GM19455 (cell line): ENCODE measurements around the gene IZUMO3.
"Not testable (repeated sequence)": the region's sequence is repeated elsewhere in the genome, so short reads cannot be mapped to it uniquely, and the experiment has no call there.

Source experiments
- ATAC-seq: cut with Tn5 transposase; IDR thresholded peaks from one replicate; pipeline ENCODE4 v1.9.1; 2021; ENCODE audit not compliant: unreplicated experiment

The IZUMO3 gene, protein sequence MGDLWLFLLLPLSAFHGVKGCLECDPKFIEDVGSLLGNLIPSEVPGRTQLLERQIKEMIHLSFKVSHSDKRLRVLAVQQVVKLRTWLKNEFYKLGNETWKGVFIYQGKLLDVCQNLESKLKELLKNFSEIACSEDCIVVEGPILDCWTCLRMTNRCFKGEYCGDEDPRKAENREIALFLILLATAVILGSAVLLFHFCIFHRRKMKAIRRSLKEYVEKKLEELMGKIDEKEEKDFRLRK

DNA sequence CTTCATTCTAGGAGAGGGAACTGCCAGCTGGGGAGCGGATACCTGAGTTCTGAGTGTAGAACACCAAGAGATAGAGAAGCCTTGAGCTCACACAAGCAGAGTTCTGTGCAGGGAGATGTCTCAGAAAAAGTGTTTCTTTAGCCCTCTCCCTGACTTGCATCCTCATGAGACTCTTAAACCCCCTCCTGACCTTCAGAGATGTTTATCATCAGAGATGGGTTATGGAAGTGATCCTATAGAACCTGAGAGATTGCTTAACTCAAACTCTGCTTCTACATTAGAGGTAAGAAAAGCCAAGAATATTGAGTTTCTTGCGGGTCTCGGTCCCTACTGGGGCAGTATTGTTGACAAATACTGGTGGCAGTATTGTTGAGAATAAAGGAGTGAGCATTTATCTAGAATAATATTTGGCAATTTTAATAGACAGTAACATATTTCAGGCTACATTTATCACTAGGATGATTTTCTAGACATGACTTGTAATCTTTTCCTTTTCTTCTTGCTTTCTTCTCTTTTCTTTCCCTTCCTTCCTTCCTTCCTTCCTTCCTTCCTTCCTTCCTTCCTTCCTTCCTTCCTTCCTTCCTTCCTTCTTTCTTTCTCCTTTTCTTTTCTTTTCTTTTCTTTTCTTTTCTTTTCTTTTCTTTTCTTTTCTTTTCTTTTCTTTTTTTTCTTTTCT, at the start of gene IZUMO3:
Gene IZUMO3, minus strand, starts transcription at position 51 of the 676 bp plus-strand sequence. CDS start 248 bp downstream, outside the sequence.
- ATAC-seq = no peak

DNA sequence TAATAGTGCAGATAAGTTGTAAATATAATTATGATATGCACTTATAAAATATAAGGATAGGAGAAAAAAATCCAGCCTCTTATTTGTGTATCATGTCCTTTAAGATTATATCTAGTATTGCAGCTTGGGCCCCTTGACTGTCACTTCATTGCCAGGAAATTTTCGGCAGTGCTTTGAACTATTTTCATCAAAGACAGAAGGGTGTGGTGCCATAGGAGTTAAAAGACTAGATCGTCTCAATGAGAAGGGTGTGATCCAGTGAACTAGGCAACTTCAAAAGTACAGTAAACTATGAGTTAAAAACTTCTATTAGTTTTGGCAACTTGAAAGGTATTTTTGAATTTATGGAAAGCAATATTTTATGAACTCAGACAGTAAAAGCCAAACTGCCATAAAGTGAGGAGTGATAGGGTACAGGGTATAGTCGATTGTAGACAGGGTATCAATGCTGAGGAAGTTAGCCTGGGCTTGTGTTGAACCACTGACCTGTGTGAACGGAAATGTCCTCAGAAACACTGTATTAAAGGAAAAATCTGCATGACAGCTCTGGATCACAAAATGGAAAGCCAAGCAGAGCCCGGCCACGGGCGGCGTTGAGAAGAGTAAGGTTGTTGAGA, 48.6 kb upstream of the IZUMO3 start:
- no peak for ATAC-seq

DNA sequence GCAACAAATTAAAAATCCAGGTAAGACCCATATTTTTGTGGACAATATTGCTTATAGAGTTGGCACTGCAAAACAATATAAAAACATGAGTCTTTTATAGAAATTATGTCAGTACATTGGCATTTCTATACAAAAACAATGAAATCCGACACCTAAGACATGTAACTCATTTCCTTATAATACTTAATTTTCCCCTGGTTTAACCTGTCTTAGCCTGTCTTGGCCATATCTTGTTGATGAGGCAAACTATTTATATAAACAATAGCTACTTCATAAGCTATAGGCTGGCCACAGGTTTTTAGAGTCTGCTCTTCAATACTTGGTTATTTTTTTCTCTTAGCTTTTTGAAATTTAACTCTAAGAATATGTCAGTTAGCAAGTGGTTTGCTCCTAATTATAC, 44.7 kb upstream of the IZUMO3 start:
- no peak for ATAC-seq

DNA sequence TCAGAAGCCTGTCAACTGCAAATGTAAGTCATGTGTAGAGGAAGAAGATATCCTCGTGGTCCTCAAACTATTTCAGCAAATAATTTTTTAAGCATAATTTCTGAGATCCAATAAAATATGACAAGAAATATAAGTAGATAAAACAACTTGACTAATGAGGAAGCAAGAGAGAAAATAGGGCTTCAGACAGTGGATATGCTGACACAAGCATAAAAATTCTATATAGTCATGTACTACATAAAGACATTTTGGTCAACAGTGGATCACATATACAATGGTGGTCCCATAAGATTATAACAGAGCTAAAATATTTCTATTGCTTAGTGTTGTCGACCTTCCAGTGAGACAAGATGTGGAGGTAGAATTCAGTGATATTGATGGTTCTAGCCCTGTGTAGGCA, 42.2 kb upstream of the IZUMO3 start:
- ATAC-seq = no peak

DNA sequence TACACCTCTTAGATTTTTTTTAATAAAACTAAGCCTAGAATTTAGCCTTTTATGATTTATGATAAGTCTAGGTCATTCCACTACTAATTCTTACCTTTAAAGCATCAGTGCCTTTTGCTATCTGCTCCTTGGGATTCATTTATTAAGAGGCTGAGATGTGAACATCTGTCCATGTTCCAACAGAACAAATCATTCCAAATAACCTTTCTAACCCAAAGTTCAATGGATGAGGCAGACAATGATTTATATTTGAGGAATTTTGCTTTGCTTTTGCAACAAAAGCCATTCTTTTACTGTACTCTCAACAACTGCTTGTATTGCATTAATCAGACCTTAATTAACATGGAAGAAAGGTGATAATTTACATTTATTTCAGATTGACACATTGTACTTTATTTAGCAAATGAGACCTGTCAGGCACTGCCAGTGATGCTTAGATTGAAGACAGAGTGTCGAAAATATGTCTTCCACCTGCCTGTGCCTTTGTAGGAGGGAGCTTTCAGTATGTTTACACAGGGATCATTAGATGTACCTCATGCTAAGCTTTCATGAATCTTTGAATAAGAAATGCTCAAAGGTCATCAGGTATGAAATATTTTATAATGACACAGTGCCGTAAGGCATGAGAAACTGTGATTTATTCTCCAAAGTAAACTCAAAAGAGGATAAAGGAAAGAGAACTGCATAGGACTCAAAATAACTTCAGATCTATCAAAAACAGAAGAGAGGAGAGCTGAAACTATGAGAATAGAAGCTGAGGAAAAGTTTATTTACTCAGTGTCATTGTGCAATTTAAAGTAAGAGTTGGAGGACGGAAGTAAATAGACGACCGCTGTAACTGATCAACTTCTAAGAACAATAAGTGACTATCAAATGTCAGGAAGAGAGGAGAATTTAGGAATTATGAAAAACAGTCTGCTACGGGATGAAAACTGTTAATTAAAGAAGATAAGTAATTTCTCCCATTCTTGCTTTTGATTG, 36.7 kb upstream of the IZUMO3 start:
- no peak for ATAC-seq

DNA sequence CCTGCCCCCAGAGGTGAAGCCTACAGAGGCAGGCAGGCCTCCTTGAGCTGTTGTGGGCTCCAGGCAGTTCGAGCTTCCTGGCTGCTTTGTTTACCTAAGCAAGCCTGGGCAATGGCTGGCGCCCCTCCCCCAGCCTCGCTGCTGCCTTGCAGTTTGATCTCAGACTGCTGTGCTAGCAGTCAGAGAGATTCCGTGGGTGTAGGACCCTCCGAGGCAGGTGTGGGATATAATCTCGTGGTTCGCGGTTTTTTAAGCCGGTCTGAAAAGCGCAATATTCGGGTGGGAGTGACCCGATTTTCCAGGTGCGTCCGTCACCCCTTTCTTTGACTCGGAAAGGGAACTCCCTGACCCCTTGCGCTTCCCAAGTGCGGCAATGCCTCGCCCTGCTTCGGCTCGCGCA, 34.3 kb upstream of the IZUMO3 start:
- ATAC-seq = not testable (repeated sequence)

DNA sequence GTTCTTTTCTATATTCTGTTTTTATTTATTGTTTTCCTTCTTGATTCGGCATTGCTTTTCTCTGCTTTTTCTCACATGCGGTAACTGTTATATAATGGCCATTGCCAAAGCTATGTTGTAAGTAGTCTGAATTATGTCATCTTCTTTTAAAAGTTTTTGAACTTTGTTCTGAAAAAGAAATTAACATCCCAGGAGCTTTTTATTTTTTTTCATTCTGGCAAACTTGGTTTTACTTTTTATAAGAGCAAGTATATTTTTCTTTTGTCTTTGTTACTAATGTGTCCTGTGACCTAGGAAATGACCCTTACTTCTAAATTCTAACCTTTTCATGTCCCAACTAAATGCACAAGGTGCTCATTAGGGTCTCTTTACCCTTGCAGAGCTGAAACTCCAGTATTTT, 26.7 kb upstream of the IZUMO3 start:
- ATAC-seq = no peak

DNA sequence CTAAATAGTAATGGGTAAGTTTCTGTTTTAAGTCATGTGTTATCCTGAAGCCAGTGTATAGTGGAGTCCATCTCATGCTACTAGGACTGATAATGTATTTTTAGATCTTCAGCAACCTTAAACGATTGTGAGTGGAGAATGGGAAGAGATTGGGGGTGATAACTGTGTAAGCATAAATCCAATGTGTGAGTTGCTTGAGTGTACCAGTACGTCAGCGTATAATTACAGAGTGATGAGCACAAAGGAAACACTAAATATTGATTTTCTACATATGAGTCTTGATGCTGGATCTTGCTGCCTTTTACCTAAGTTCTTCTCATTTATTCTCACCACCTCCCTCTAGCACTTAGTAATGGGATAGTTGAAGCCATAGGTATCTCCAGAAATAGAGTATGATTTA, 16.3 kb upstream of the IZUMO3 start:
- ATAC-seq = no peak

DNA sequence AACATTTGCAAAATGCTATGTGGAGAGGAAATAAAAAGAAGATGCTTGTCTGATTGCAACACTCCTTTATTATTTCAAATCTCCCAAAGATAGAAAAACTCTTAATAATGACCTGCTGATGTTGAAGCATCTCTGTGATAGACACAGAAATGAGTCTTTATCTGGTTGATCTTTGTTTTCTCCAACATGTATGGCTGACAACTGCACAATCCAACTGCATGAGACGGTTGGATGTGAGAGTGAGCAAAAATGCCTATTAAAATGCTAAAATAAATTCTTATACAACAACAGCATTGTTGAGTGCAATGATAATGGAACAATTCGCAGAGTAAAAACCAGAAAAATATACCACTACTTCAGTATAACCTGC, 7.5 kb upstream of the IZUMO3 start:
- ATAC-seq = no peak

DNA sequence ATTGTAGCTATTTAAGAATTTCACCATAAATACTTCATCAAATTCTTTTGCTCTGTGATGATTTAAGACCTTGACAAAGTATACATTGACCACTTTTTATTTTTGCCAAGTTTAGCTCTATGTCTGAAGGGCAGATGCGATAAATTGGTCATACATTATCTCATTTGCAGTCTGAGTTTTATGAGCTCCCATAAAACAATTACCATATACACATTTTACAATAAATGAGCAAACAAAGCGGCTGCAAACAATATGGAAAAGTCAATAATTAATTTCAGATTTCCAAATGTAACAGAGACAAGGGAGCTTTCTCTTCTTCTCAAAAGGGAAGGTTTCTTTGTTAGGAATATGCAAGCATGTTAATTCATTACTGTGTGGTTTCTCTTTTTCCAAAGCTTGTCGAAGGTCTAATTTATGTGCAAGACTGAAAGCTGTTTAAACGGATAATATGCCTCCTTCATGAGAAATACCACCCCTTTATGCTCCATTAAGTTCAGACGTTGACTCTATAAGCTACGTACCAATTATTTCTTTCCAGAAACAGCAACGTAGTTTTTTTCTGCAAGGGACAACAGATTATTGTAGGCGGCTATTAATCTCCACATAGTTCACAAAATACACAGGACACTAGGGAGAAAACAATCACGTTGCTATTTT, 7.0 kb upstream of the IZUMO3 start:
- no peak for ATAC-seq

DNA sequence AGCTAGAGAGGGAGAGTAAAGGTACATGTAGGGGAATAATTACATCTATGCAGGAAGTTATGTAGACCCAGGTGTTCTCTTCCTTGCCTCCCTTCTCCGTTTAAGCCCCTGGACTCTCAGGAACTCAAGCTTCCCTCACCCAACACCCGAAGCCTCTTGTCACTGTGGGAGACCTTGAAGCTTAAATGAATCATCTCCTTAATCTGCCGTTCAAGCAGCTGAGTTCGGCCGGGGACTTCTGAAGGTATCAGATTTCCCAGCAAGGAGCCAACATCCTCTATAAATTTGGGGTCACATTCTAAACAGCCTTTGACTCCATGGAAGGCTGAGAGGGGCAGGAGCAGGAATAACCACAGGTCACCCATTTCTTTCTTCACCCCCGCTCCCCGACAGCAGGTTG, 412 bp downstream of the IZUMO3 start:
- no peak for ATAC-seq

DNA sequence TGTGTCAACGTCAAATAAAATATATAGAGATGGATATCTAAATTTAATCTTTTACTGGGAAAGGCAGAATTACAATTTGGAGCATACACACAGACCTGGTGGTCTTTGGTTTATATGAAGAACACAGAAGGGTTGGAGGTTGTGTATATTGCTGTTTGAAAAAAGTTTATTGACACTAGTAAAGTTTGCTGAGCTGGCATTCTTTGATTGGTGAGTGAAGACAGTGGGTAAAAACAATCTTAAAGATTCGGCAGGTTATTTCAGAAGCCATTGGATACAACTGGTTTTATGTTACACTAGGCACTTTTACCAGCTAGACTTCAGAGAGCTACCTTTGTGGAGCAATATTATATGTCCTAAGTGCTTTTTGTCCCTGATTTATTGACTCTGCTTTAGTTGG, 27.2 kb downstream of the IZUMO3 start:
- ATAC-seq = no peak

DNA sequence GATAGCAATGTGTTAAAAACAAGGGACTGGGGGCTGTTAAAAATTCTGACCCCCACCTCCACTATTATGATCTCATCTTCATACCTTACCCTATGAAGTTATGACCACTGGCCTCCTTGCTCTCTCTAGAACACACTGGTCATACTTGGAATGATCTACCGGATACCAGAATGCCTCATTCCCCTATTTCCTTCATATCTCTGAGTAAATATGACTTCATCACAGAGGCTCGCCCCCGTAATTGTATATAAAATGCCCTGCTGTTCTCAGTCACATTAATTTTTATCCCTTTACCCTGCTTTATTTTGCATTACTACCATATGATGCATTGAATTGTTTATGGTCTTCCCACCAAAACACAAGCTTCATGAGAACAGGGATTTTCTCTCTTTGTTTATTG, 29.2 kb downstream of the IZUMO3 start:
- no peak for ATAC-seq

DNA sequence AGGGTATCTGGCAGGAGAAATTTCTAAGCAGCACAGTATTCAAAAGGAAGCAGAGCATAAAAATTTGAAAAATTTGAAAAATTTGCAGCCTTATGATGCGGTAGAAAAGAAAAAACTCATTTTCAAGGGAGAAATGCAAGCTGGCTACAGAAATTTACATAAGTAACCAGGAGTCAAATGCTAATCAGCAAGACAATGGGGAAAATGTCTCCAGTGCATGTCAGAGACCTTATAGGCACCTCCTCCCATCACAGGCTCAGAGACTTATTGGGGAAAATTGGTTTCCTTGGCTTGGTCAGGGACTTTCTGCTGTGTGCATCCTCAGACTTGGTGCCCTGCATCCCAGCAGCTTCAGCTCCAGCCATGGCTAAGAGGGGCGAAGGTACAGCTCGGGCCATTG, 35.8 kb downstream of the IZUMO3 start:
- ATAC-seq = no peak

DNA sequence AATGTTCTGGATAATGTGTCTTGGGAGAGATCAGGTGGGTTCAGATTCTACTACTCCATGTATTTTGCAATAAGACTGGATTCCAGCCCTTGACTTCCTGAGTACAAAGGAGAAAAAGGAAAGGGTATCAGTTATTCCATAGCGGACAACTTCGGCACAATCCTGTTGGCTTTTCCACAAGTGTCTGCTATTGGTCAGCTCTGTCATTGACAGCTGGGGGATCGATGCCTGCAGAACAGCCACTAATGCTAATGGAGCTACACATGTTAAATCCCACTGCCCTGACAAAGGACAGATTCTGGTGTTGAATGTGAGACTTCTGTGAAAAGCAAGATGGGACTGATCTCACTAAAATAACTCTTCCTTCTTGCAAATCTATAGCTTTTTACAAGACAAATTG, 41.2 kb downstream of the IZUMO3 start:
- ATAC-seq = no peak

DNA sequence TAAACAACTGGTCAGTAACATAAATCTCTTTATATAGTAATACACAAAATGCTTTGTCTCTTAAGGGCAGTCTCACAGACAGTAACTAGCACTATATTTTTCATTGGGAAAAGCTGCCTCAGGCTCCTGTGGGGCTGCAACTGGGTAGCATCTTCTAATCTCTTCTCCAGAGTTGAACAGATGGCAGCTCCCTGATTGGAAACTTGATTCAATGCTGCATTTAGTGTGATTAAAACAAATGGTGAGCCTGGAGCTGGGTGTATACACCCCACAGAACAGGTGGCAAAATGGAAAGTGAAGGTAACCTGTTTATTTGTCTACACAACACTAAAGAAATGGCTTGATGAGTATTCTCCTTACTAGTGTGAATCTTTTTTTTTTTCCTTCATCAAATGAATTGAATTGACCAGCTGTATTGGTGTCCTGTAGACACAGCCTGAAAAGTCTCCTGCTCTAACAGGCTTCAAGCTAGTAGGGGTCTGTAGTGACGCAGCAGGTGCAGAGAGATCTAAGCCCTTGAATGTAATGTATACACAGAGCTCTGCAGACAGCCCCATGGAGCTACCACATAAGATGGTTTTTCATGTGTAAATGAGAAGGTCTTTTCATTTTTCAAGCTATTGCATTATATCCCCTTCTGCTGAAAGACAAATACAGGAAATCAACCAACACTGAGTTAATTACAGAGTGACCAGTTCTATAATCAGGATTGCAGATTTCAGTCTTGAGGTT, 43.3 kb downstream of the IZUMO3 start:
- ATAC-seq = no peak

DNA sequence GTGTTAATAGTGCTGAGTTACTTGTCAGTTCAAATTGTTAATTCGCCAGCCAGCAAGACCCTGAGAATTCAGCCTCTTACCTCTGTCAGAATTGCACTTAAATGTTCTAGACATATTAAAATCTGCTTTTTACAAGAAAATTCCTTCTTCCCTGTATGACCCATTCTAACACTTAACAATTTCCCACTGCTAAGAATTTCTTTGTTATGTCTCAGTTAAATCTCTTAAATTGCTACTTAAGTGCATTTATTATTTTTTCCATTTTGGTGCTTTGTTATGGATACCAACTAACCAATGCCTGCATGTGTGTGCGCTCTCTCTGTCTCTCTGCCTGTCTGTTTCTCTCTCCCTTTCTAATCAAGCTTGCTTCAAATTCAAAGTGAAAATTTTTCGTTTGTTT, 44.9 kb downstream of the IZUMO3 start:
- ATAC-seq = no peak

DNA sequence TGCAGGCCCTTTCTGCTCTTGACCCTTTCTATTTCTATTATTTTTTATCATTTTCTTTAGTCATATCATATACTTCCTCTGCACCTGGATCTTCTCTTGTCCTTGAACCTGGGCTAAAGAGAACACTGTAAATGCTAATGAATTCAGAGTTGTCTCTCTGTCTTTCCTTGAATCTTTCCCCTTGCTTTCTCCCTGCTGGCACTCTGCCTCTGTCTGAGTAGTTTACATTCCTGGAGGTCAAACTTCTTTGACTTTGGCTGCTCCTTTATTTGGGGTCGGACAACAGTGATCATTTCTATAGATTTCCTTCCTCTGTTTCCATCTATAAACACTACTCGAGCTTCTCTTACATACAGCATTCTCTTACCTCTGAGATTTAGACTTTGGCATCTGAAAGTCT, 47.1 kb downstream of the IZUMO3 start:
- ATAC-seq = no peak

DNA sequence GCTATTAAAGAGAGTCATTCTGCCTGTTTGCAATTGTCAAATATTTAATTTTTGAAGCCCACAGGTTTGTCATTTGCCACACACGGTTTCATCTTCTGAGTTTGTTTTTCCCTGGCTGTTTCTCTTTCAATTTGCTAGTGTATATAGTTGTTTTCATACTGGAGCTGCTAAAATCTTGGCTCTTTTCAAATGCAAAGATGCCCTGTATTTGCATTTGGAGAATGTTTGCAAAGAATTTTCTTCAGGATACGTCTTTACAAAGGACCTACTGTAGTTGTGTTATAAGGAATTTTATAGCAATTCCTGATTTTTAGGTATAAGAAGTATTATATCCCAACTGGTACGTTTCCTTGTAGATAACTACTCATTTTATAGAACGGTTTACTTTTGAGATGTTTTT, 48.0 kb downstream of the IZUMO3 start:
- ATAC-seq = no peak
